ENCODE results near the gene MAP4K3.

The MAP4K3 gene

DNA sequence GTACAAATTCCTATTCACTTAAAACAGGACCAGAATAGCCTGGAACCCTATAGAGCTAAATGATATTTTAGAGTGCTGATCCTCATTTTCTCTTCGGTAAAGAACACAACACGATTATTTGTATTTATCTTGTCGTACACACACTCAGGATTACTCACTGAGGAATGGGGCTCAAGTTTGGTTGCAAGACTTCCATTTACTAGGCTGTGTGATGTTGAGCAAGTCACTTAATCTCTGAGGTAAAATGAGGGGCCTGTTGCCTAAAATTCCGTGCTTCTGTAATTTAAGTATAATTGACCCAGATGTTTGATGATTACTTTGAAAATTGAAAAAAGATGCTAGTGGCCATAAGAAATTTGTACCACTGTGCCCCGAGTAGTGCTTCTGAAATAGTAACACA is 42.6 kb upstream of the MAP4K3 start:
- no peak for TF ChIP-seq CTCF (IDR thresholded peaks at IDR 0.05; ENCODE audit: low read depth, low read length)
- no peak overlapping the region for H3K4me3 ChIP-seq (ENCODE audit: low read depth, low read length)

GRCh38 chr2:39479053-39479670 is 42.1 kb upstream of the MAP4K3 start:
- H3K4me3 ChIP-seq (ENCODE audit: low read depth, low read length) = no peak overlapping the region
- no peak for TF ChIP-seq CTCF (IDR thresholded peaks at IDR 0.05; ENCODE audit: low read depth, low read length)

DNA sequence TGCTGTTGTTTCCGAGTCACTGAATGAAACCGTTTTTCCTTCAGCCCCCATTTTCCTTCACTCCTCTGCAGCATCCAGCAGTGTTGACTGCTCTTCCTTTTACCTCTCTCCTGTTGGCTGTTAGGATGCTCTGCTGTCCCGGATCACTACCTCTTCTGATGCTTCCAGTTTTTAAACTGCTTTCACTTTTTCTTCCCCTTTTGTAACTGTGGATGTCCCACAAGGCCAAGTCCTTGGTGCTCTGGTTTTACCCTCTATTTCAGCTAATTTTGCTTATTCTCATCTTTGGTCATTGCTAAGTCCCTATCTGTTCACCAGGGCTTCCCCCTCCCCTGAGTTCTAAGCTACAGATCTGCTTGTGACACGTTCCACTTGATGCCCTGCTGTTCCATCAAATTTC is 39.4 kb upstream of the MAP4K3 start:
- no peak for TF ChIP-seq CTCF (IDR thresholded peaks at IDR 0.05; ENCODE audit: low read depth, low read length)
- no peak overlapping the region for H3K4me3 ChIP-seq (ENCODE audit: low read depth, low read length)

GRCh38 chr2:39475006-39475405 is 37.9 kb upstream of the MAP4K3 start:
- H3K4me3 ChIP-seq (ENCODE audit: low read depth, low read length) = no peak overlapping the region
- TF ChIP-seq CTCF (IDR thresholded peaks at IDR 0.05; ENCODE audit: low read depth, low read length) = no peak

GRCh38 chr2:39470580-39470979 is 33.5 kb upstream of the MAP4K3 start:
- no peak for TF ChIP-seq CTCF (IDR thresholded peaks at IDR 0.05; ENCODE audit: low read depth, low read length)
- H3K4me3 ChIP-seq (ENCODE audit: low read depth, low read length) = no peak overlapping the region

- H3K4me3 ChIP-seq (ENCODE audit: low read depth, low read length) = 0 out of 2 replicates have a peak overlapping the region, but pooled peaks have one; percentile 5
- TF ChIP-seq CTCF (IDR thresholded peaks at IDR 0.05; ENCODE audit: low read depth, low read length) = no peak
Observed at GRCh38 chr2:39469807-39470206, 32.7 kb upstream of the MAP4K3 start.

GRCh38 chr2:39468579-39469451 is 31.7 kb upstream of the MAP4K3 start:
- no peak overlapping the region for H3K4me3 ChIP-seq (ENCODE audit: low read depth, low read length)
- no peak for TF ChIP-seq CTCF (IDR thresholded peaks at IDR 0.05; ENCODE audit: low read depth, low read length)
